COR-L47 (cell line): ENCODE measurements around the gene MEPCE.
"Not testable (repeated sequence)": the region's sequence is repeated elsewhere in the genome, so short reads cannot be mapped to it uniquely, and the experiment has no call there.

ENCODE experiments used
- DNase-seq: peaks from one replicate; lab custom pipeline; 2025; lab: John Stamatoyannopoulos, UW

The MEPCE gene

DNA sequence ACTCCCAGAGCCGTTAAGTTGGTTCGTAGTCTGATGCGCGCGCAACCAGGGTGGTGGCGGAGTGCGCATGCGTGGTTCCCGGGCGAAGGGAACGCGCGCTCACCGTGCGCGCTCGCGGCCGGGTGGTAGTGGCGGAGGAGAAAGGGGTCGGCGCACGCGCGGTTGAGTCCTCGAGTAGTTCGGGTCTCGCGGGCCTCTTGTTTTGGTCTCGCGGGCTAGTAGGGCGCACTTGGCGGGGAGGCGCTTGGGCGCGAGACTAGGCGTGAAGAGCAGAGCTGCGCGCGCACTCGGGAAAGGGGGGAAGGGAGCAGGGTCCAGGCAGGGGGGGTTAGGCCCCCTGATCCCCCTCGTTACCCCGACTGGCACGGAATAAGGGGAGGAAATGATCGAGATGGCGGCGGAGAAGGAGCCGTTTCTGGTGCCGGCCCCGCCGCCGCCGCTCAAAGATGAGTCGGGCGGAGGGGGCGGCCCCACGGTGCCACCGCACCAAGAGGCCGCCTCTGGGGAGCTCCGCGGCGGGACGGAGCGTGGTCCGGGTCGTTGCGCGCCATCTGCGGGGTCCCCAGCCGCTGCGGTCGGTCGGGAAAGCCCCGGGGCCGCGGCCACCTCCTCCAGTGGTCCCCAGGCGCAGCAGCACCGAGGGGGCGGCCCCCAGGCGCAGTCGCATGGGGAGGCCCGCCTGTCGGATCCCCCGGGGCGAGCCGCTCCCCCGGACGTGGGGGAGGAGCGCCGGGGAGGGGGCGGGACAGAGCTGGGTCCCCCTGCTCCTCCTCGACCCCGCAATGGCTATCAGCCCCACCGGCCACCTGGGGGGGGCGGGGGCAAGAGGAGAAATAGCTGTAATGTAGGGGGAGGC is at the start of gene MEPCE:
Gene MEPCE (plus strand): TSS at position 195 of the 856 bp plus-strand sequence. CDS start 188 bp downstream, at position 383.
- DNase-seq = peak; percentile 97

- no peak for DNase-seq
Observed at GRCh38 chr7:100380196-100380595, 49.4 kb upstream of the MEPCE start.

DNA sequence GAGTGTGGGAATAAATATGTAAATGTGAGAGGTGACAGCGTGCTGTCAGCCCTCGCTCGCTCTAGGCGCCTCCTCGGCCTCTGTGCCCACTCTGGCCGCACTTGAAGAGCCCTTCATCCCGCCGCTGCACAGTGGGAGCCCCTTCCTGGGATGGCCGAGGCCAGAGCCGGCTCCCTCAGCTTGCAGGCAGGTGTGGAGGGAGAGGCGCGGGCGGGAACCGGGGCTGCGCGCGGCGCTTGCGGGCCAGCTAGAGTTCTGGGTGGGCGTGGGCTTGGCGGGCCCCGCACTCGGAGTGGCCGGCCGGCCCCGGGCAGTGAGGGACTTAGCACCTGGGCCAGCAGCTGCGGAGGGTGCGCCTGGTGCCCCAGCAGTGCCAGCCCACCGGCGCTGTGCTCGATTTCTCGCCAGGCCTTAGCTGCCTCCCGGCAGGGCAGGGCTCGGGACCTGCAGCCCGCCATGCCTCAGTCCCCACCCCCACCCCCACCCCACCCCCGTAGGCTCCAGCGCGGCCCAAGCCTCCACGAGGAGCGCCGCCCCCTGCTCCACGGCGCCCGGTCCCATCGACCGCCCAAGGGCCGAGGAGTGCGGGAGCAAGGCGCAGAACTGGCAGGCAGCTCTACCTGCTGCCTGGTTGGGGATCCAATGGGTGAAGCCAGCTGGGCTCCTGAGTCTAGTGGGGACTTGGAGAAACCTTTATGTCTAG is 47.9 kb upstream of the MEPCE start:
- not testable (repeated sequence) for DNase-seq

DNA sequence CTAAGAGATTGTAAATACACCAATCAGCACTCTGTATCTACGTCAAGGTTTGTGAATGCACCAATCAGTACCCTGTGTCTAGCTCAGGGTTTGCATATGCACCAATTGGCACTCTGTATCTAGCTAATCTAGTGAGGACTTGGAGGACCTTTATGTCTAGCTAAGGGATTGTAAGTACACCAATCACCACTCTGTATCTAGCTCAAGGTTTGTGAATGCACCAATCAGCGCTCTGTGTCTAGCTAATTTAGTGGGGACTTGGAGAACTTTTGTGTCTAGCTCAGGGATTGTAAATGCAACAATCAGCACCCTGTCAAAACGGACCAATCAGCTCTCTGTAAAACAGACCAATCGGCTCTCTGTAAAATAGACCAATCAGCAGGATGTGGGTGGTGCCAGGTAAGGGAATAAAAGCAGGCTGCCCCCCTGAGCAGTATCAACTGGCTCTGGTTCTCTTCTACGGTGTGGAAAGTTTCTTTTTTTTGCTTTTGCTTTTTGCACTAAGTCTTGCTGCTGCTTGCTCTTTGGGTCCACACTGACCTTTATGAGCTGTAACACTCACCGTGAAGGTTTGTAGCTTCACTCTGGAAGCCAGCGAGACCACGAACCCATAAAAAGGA is 47.3 kb upstream of the MEPCE start:
- not testable (repeated sequence) for DNase-seq

- no peak for DNase-seq
Observed at GRCh38 chr7:100384628-100385294, 44.9 kb upstream of the MEPCE start.

GRCh38 chr7:100386940-100387339 is 42.7 kb upstream of the MEPCE start:
- DNase-seq = no peak

- DNase-seq = no peak
Observed at GRCh38 chr7:100387695-100388094, 41.9 kb upstream of the MEPCE start.

- DNase-seq = no peak
Observed at GRCh38 chr7:100389437-100390088, 40.1 kb upstream of the MEPCE start.

GRCh38 chr7:100390286-100391009 is 39.2 kb upstream of the MEPCE start:
- DNase-seq = no peak

GRCh38 chr7:100393233-100393905 is 36.3 kb upstream of the MEPCE start:
- no peak for DNase-seq

- DNase-seq = no peak
Observed at GRCh38 chr7:100394077-100394476, 35.6 kb upstream of the MEPCE start.

GRCh38 chr7:100396421-100396982 is 33.1 kb upstream of the MEPCE start:
- no peak for DNase-seq

GRCh38 chr7:100397315-100398081 is 32.1 kb upstream of the MEPCE start:
- no peak for DNase-seq

- DNase-seq = no peak
Observed at GRCh38 chr7:100398239-100398638, 31.4 kb upstream of the MEPCE start.

GRCh38 chr7:100400041-100400440 is 29.6 kb upstream of the MEPCE start:
- no peak for DNase-seq

DNA sequence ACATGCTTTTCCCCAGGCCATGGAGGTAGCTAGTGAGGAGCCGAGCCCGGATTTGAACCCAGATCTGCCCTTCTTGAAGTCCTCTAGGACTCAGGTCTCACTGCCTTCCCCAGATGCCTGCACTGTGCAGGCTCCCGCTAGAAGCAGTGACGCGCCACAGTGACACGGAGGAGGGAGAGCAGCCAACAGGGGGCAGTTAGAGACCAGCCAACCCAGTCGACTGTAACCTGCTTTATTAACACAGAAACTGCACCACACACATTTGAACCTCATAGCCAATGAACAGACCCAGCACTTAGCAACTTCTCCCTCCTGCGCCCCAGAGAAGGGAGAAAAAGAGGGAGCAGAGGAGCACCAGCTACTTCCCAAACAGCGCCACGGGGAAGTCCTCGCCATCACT is 29.0 kb upstream of the MEPCE start:
- DNase-seq = no peak

DNA sequence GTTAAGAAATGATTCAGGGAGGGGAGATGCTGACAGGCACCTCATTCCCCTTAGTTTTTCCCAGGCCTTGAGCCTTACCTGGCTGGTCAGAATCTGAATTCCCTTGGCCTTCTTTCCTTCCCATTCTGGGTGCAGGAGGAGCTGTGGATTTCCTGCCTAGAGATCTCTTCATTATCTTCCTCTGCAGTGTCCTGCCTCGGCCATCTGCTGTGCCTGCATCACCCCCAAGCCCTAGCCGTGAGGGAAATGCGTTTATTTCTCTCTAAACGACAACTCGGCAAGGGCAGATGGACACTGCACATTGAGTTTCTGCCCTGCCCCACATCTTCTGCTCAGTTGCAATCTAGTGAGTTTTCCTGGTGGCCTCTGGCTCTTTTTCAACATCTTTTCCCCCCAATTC is 27.8 kb upstream of the MEPCE start:
- DNase-seq = no peak

DNA sequence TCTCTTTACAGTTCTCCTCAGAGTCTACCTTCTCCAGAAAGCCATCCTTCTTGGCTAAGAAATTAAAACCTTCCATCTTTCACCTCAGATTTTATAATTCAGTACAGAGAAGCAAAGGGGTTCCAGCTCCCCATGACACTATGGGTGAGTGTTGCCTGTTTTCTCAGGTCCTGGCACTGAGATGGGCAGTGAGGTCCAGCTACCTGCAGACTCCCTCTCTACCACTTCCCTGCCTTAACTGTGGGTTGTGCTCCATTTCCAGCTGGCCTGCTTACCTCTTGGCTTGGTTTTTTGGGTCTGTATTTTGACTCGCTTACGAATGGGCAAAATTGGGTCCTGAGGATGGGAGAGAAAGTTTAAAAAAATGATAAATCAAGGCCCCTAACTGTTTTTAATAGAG is 27.4 kb upstream of the MEPCE start:
- no peak for DNase-seq

- DNase-seq = no peak
Observed at GRCh38 chr7:100406767-100407166, 22.9 kb upstream of the MEPCE start.
